ENCODE measurements around the gene U2AF2. TPM values are rescaled to one million over a fixed set of nuclear protein-coding genes. Genes with fewer than 3 reads are reported as not detected.

The U2AF2 gene
- total RNA-seq, 1 donor from 2014 or later: 273 TPM

- H3K4me1 Mint-ChIP-seq: peaks cover 17% of the 10 kb centered on the region
- DNase-seq: no peak
- H3K27me3 Mint-ChIP-seq: no peaks in the 10 kb centered on the region
- H3K4me3 Mint-ChIP-seq: no peak overlapping the region
- ChIA-PET POLR2A (interaction anchor here (0.5 to 0.6 kb wide), 2 partner anchors 17 to 35 kb away, joined by 3 to 4 read pairs; no protein-coding TSS in a partner anchor), CTCF (interaction anchor here (1.8 kb wide), 1 partner anchor 10 kb away, joined by 4 read pairs; no protein-coding TSS in a partner anchor)
- no peaks in the 10 kb centered on the region for H3K9me3 Mint-ChIP-seq
- intact Hi-C loops (cut with micrococcal nuclease): no loop called here
- peaks cover 22% of the 10 kb centered on the region for H3K36me3 Mint-ChIP-seq (ENCODE audit: low read depth)
- ATAC-seq (ENCODE audit: low read depth): no peak
- no peak for TF ChIP-seq CTCF (IDR thresholded peaks at IDR 0.05)
- no peak overlapping the region for H3K27ac Mint-ChIP-seq
Observed at GRCh38 chr19:55621673-55622231, 33.1 kb upstream of the U2AF2 start.

- Mint-ChIP-seq H3K27ac (no peak overlapping the region), H3K27me3 (no peaks in the 10 kb centered on the region), H3K36me3 (ENCODE audit: low read depth) (peaks cover 18% of the 10 kb centered on the region), H3K9me3 (no peaks in the 10 kb centered on the region), H3K4me3 (no peak overlapping the region), H3K4me1 (peaks cover 17% of the 10 kb centered on the region)
- TF ChIP-seq CTCF (IDR thresholded peaks at IDR 0.05): no peak
- CTCF ChIA-PET: interaction anchor here (1.8 kb wide), 1 partner anchor 9 kb away, joined by 4 read pairs; no protein-coding TSS in a partner anchor
- POLR2A ChIA-PET: interaction anchor here (0.5 to 1.0 kb wide), 5 partner anchors 12 to 34 kb away, joined by 3 to 8 read pairs (median 3); partner anchors contain the start of genes FIZ1 and ZNF865
- ATAC-seq (ENCODE audit: low read depth) (no peak), DNase-seq (no peak)
- intact Hi-C loops (cut with micrococcal nuclease): no loop called here
Observed at GRCh38 chr19:55622242-55622969, 32.4 kb upstream of the U2AF2 start.

- no peak overlapping the region for H3K27ac Mint-ChIP-seq
- peaks cover 14% of the 10 kb centered on the region for H3K36me3 Mint-ChIP-seq (ENCODE audit: low read depth)
- CTCF ChIA-PET: interaction anchor here (1.8 kb wide), 1 partner anchor 8 kb away, joined by 4 read pairs; no protein-coding TSS in a partner anchor
- H3K9me3 Mint-ChIP-seq: no peaks in the 10 kb centered on the region
- ATAC-seq (ENCODE audit: low read depth): no peak
- no peak for DNase-seq
- no peak overlapping the region for H3K4me3 Mint-ChIP-seq
- H3K4me1 Mint-ChIP-seq: peaks cover 17% of the 10 kb centered on the region
- intact Hi-C loops (cut with micrococcal nuclease): no loop called here
- TF ChIP-seq CTCF (IDR thresholded peaks at IDR 0.05): no peak
- H3K27me3 Mint-ChIP-seq: no peaks in the 10 kb centered on the region
- POLR2A ChIA-PET: interaction anchor here (0.5 to 4.0 kb wide), 7 partner anchors 11 to 146 kb away, joined by 3 to 53 read pairs (median 8); partner anchors contain the start of genes CCDC106, FIZ1, ZNF524 and ZNF865
Observed at GRCh38 chr19:55623130-55623529, 31.7 kb upstream of the U2AF2 start.

GRCh38 chr19:55623561-55623960, 31.3 kb upstream of the U2AF2 start:
- no peak overlapping the region for H3K4me3 Mint-ChIP-seq
- ATAC-seq (ENCODE audit: low read depth) (no peak), DNase-seq (no peak)
- POLR2A ChIA-PET: interaction anchor here (0.5 to 4.0 kb wide), 7 partner anchors 11 to 147 kb away, joined by 3 to 53 read pairs (median 18); partner anchors contain the start of genes CCDC106, FIZ1, U2AF2 and ZNF524
- no peaks in the 10 kb centered on the region for H3K27me3 Mint-ChIP-seq
- H3K36me3 Mint-ChIP-seq (ENCODE audit: low read depth): peaks cover 14% of the 10 kb centered on the region
- peaks cover 17% of the 10 kb centered on the region for H3K4me1 Mint-ChIP-seq
- H3K9me3 Mint-ChIP-seq: no peaks in the 10 kb centered on the region
- intact Hi-C loops (cut with micrococcal nuclease): no loop called here
- CTCF ChIA-PET: interaction anchor here (1.8 kb wide), 1 partner anchor 8 kb away, joined by 4 read pairs; no protein-coding TSS in a partner anchor
- no peak for TF ChIP-seq CTCF (IDR thresholded peaks at IDR 0.05)
- H3K27ac Mint-ChIP-seq: peak overlapping the region; percentile 97

Data from activated B cell treated with CpG ODN at 0.5 μM for 24 hours (primary cell).